Upper lobe of right lung (tissue), 1 donor: ENCODE measurements around the gene OSBPL5. TPM values are rescaled to one million over a fixed set of nuclear protein-coding genes. Genes with fewer than 3 reads are reported as not detected.

Experiments
- ATAC-seq: fragments of 200-7000 bp; cut with Tn5 transposase; one replicate; pipeline ENCODE4 v1.9.1; 2020; ENCODE audit warnings: mild to moderate bottlenecking, moderate library complexity
- DNase-seq: peaks from one replicate; pipeline ENCODE4 v3.0.0-alpha.2; 2020
- H3K27ac ChIP-seq: fragments of 200-600 bp; one replicate; pipeline ENCODE4 v1.8.0; 2022
- H3K27me3 ChIP-seq: fragments of 200-600 bp; one replicate; pipeline ENCODE4 v1.8.0; 2022; ENCODE audit warnings: mild to moderate bottlenecking
- H3K36me3 ChIP-seq: fragments of 200-600 bp; one replicate; pipeline ENCODE4 v1.8.0; 2022
- H3K4me1 ChIP-seq: fragments of 200-600 bp; one replicate; pipeline ENCODE4 v1.8.0; 2022
- H3K4me3 ChIP-seq: fragments of 200-600 bp; one replicate; pipeline ENCODE4 v1.8.0; 2022; ENCODE audit warnings: mild to moderate bottlenecking
- H3K9me3 ChIP-seq: fragments of 200-600 bp; one replicate; pipeline ENCODE4 v1.8.0; 2022
- intact Hi-C: fragments of 100-400 bp; cut with DNase I; formaldehyde crosslinking; loops from one replicate; pipeline ENCODE4 v1.11.0; 2022
- total RNA-seq: library from RNA; stranded (reverse); fragmentation: NEBNext Ultra II Directional; extraction: Animal tissue kit (Norgen Biotek cat#: 25700); gene quantifications from one replicate; pipeline ENCODE4 v1.2.1, GENCODE V29; 2021
- TF ChIP-seq, protein P1 (sequence below): fragments of 200-600 bp; IDR thresholded peaks from one replicate; pipeline ENCODE4 v1.8.0; 2022; ENCODE audit warnings: antibody characterized with exemption
- donor health status: DM: no; HTN: yes; CAD: no; lungs with severe emphysema.

The OSBPL5 gene
- total RNA-seq, 1 donor from 2014 or later: 52.6 TPM

DNA sequence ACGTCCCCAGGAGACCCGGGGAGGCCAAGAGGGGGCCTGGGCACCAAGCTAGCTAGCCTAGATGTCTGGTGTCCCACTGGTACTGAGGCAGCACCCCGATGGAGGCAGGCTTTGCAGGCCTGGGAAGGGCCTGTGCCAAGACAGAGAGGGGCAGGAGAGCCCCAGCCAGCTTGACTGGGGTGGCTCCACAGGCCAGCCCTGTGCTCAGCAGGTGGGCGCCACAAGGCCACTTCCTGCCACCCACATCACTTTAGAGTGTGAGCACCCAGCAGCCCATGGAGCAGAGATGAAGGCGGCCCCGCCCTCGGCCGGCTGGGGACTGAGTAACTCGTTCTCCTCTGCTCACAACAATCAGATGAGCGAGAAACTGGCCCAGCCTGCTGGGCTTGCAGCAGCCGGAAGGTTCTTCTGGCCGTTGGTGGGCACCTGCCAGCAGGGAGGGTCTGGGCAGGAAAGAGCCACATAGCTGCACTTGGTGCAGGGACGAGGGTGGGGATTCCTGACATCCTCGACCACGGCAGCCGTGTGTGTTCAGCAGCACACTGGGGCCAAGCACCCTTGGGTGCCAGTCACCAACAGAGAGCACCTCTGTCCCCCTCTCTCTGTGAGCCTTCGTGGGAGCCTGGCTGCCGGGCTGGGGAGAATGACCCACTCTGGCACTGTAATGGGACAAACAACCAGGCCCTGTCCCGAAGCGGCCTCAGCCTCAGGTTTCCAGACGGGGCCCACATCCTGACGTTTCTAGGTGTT is 7.6 kb downstream of the OSBPL5 start:
- ATAC-seq: no peak
- TF ChIP-seq, protein P1, sequence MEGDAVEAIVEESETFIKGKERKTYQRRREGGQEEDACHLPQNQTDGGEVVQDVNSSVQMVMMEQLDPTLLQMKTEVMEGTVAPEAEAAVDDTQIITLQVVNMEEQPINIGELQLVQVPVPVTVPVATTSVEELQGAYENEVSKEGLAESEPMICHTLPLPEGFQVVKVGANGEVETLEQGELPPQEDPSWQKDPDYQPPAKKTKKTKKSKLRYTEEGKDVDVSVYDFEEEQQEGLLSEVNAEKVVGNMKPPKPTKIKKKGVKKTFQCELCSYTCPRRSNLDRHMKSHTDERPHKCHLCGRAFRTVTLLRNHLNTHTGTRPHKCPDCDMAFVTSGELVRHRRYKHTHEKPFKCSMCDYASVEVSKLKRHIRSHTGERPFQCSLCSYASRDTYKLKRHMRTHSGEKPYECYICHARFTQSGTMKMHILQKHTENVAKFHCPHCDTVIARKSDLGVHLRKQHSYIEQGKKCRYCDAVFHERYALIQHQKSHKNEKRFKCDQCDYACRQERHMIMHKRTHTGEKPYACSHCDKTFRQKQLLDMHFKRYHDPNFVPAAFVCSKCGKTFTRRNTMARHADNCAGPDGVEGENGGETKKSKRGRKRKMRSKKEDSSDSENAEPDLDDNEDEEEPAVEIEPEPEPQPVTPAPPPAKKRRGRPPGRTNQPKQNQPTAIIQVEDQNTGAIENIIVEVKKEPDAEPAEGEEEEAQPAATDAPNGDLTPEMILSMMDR: no peak
- DNase-seq: peak; percentile 56
- no peak overlapping the region for H3K4me3 ChIP-seq
- H3K4me1 ChIP-seq: peaks cover 59% of the 10 kb centered on the region
- no peaks in the 10 kb centered on the region for H3K9me3 ChIP-seq
- H3K27ac ChIP-seq: no peak overlapping the region
- no peaks in the 10 kb centered on the region for H3K36me3 ChIP-seq
- intact Hi-C loops: no loop called here
- no peaks in the 10 kb centered on the region for H3K27me3 ChIP-seq

DNA sequence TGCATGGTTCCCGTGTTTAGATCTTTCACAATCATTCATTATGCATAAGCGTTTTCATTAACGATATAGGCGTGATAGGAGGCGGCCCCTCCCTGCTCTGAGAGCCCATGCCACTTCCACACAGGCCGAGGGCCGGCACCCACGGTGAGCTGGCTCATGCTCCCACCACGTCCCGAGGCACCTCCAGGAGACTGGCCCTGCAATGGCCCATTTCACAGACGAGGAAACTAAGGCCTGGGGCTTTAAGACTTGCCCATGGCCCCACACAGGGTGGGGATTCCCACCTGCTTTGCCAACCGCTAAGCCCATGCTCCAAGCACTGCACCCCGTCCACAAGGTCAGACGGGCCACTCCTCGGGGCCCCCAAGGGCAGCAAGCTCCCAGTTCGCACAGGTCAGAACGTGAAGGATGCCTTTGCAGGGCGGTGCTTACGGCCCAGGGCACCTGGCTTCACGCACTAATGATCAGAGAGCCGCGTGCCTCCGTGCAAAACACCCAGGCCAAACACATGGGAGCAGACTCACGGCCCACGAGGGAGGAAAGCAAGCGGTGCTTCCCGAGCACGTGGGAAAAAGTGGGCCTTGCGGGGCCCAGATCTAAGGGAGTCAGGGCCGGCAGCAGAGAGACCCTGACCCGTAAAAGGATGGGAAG is 8.3 kb downstream of the OSBPL5 start:
- no peak overlapping the region for H3K4me3 ChIP-seq
- H3K9me3 ChIP-seq: no peaks in the 10 kb centered on the region
- intact Hi-C loops: no loop called here
- H3K36me3 ChIP-seq: no peaks in the 10 kb centered on the region
- DNase-seq: peak; percentile 58
- peak overlapping the region; percentile 47 for H3K27ac ChIP-seq
- TF ChIP-seq, protein P1: no peak
- no peaks in the 10 kb centered on the region for H3K27me3 ChIP-seq
- H3K4me1 ChIP-seq: peaks cover 59% of the 10 kb centered on the region
- no peak for ATAC-seq

DNA sequence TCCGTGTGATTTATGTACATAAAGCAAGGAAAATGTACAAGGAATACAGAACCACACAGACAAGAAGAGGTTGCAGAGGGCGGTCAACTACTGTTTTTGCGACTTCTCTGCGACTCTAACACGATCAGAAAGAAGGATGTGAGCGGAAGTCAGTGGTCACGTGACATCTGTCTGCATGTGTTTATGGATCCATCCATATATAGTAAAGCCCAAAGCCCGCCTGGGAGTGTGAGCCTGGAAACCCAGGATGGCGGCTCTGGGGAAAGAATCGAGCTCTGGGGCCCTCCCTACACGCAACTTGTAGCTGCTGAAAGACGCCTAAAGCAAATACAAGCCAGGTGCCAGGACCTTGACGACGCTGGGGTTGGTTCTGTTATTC is 8.8 kb downstream of the OSBPL5 start:
- peaks cover 56% of the 10 kb centered on the region for H3K4me1 ChIP-seq
- intact Hi-C loops: no loop called here

DNA sequence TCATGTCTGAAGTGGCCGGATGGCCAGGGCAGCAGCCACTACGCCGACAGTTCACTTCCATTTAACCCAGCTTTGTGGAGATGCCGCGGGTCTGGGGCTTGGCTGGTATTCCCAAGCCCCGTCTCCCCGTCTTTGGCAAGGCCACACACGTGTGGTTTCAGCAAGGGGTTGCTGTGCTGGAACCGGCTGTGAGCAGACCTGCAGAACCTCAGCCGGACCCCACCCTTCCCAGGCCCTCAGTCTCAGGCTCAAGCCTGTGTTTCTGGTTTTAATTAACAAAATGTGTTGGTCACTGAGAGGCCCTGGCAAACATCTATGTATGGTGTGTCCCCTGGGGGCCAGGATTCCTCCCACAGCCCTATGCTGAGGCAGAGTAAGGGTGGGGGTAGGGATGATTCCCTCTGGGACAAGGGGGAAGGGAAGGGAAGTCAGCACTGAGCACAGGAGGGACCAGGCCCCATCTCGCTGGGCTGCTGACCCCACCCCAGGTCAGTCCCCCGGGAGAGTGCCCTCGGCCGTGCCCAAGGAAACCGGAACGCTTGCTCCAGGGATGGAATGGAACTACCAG is 9.3 kb downstream of the OSBPL5 start:
- peak overlapping the region; percentile 47 for H3K27ac ChIP-seq
- no peaks in the 10 kb centered on the region for H3K36me3 ChIP-seq
- no peak overlapping the region for H3K4me3 ChIP-seq
- no peaks in the 10 kb centered on the region for H3K9me3 ChIP-seq
- DNase-seq (peak; percentile 44), ATAC-seq (no peak)
- no peaks in the 10 kb centered on the region for H3K27me3 ChIP-seq
- peaks cover 51% of the 10 kb centered on the region for H3K4me1 ChIP-seq
- intact Hi-C loops: no loop called here
- TF ChIP-seq, protein P1: no peak

More for the DNA sequence above, 8.8 kb downstream of the OSBPL5 start:
- Histone ChIP-seq H3K9me3 (no peaks in the 10 kb centered on the region), H3K4me3 (no peak overlapping the region), H3K27ac (peak overlapping the region; percentile 47), H3K36me3 (no peaks in the 10 kb centered on the region), H3K27me3 (no peaks in the 10 kb centered on the region)
- TF ChIP-seq, protein P1: no peak
- ATAC-seq (no peak), DNase-seq (no peak)

DNA sequence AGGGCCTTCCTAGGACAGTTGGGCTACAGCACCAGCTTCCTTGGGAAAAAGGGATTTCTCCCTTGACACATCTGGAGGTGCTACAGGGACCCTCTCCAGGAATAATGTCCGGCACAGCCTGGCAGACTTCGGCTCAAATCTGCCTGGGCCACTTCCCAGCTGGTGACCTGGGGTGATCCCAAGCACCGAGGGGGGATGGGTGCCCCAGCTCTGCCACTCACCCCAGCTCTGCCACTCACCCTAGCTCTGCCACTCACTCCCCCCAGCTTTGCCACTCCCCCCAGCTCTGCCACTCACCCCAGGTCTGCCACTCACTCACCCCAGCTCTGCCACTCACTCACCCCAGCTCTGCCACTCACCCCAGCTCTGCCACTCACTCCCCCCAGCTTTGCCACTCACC is 9.9 kb downstream of the OSBPL5 start:
- H3K27me3 ChIP-seq: no peaks in the 10 kb centered on the region
- H3K27ac ChIP-seq: no peak overlapping the region
- H3K4me1 ChIP-seq: peaks cover 48% of the 10 kb centered on the region
- H3K4me3 ChIP-seq: no peak overlapping the region
- no peak for ATAC-seq
- peak; percentile 56 for DNase-seq
- H3K36me3 ChIP-seq: no peaks in the 10 kb centered on the region
- TF ChIP-seq, protein P1: no peak
- intact Hi-C loops: no loop called here
- H3K9me3 ChIP-seq: no peaks in the 10 kb centered on the region
